ENCODE results near the gene CNTNAP2.

CNTNAP2 gene

GRCh38 chr7:148091882-148092281 lies 1975.3 kb downstream of the CNTNAP2 start (continued):
- no peak for TF ChIP-seq ZBTB26 (tag by site-specific recombination; optimal IDR thresholded peaks at IDR 0.05)

DNA sequence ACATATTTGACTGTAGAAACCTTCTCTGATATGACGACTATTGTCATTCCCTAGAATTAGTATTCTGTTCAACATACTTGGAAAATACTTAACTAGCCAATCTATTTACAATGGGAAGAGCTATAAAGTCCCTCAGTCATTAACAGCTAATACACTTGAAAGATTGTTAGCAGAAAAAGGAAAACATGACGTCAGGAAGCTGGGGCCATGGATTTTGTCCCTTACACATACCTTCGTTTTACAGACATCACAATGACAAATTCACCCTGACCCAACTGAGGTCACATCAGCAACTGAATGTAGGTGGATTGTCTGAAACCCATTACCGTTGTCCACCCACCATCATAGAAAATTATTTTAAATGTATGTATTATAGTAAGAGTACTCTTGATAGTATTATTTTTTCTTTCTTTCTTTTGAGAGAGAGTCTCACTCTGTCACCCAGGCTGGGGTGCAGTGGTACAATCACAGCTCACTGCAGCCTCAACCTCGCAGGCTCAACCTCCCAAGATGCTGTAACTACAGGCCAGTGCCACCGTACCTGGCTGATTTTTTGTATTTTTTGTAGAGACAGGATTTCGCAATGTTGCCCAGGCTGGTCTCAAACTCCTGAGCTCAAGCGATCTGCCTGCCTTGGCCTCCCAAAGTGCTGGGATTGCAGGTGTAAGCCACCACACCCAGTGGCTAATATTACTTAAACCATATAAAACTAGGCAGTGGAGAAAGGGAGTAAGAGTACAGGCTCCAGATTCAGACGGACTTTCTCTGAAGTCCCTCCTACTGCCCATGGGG lies 1977.0 kb downstream of the CNTNAP2 start:
- H3K4me1 ChIP-seq (ENCODE audit: control insufficient read depth, insufficient read depth, low read length): no peaks in the 10 kb centered on the region
- ChIA-PET CTCF (interaction anchor here (0.7 to 1.5 kb wide), 2 partner anchors 149 to 534 kb away, joined by 3 read pairs; no protein-coding TSS in a partner anchor), POLR2A (no interaction called here)
- no peak overlapping the region for H3K4me3 ChIP-seq (ENCODE audit: low read depth, low read length)
- no peaks in the 10 kb centered on the region for H3K36me3 ChIP-seq (ENCODE audit: control insufficient read depth in 2 of 2, insufficient read depth in 1 of 2, low read length in 2 of 2)
- H3K27ac ChIP-seq (ENCODE audit: extremely low read depth, low read depth, low read length): no peak overlapping the region
- TF ChIP-seq SETDB1 (IDR thresholded peaks at IDR 0.05; ENCODE audit: insufficient read length, low read length) (no peak), ZBTB6 (tag by site-specific recombination; IDR thresholded peaks at IDR 0.05) (no peak), ZNF24 (tag by site-specific recombination; IDR thresholded peaks at IDR 0.05) (no peak)
- TF ChIP-seq, protein P1, sequence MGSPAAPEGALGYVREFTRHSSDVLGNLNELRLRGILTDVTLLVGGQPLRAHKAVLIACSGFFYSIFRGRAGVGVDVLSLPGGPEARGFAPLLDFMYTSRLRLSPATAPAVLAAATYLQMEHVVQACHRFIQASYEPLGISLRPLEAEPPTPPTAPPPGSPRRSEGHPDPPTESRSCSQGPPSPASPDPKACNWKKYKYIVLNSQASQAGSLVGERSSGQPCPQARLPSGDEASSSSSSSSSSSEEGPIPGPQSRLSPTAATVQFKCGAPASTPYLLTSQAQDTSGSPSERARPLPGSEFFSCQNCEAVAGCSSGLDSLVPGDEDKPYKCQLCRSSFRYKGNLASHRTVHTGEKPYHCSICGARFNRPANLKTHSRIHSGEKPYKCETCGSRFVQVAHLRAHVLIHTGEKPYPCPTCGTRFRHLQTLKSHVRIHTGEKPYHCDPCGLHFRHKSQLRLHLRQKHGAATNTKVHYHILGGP (tag by site-specific recombination; IDR thresholded peaks at IDR 0.05): no peak
- H3K9me3 ChIP-seq (ENCODE audit: control insufficient read depth, insufficient read depth, low read depth, low read length): no peaks in the 10 kb centered on the region

GRCh38 chr7:148095066-148095465 lies 1978.5 kb downstream of the CNTNAP2 start:
- Histone ChIP-seq H3K27ac (ENCODE audit: extremely low read depth, low read depth, low read length) (no peak overlapping the region), H3K9me3 (ENCODE audit: control insufficient read depth, insufficient read depth, low read depth, low read length) (no peaks in the 10 kb centered on the region), H3K36me3 (ENCODE audit: control insufficient read depth in 2 of 2, insufficient read depth in 1 of 2, low read length in 2 of 2) (no peaks in the 10 kb centered on the region), H3K4me1 (ENCODE audit: control insufficient read depth, insufficient read depth, low read length) (no peaks in the 10 kb centered on the region), H3K4me3 (ENCODE audit: low read depth, low read length) (no peak overlapping the region)
- ChIA-PET POLR2A (no interaction called here), CTCF (interaction anchor here (1.0 kb wide), 1 partner anchor 10 kb away, joined by 4 read pairs; no protein-coding TSS in a partner anchor)
- TF ChIP-seq WT1 (tag by site-specific recombination; IDR thresholded peaks at IDR 0.05) (no peak), TSHZ1 (tag by site-specific recombination; IDR thresholded peaks at IDR 0.05; ENCODE audit: borderline replicate concordance) (no peak), PRDM10 (tag by site-specific recombination; IDR thresholded peaks at IDR 0.05) (no peak), ZNF398 (tag by site-specific recombination; IDR thresholded peaks at IDR 0.05) (no peak), ZNF670 (tag by site-specific recombination; IDR thresholded peaks at IDR 0.05; ENCODE audit: low read depth) (no peak), ZNF768 (tag by site-specific recombination; IDR thresholded peaks at IDR 0.05) (no peak), ZNF776 (tag by site-specific recombination; IDR thresholded peaks at IDR 0.05; ENCODE audit: borderline replicate concordance) (no peak), ZNF202 (tag by site-specific recombination; IDR thresholded peaks at IDR 0.05; ENCODE audit: borderline replicate concordance) (no peak), ZBTB1 (tag by site-specific recombination; IDR thresholded peaks at IDR 0.05) (no peak)
- TF ChIP-seq, protein P2, sequence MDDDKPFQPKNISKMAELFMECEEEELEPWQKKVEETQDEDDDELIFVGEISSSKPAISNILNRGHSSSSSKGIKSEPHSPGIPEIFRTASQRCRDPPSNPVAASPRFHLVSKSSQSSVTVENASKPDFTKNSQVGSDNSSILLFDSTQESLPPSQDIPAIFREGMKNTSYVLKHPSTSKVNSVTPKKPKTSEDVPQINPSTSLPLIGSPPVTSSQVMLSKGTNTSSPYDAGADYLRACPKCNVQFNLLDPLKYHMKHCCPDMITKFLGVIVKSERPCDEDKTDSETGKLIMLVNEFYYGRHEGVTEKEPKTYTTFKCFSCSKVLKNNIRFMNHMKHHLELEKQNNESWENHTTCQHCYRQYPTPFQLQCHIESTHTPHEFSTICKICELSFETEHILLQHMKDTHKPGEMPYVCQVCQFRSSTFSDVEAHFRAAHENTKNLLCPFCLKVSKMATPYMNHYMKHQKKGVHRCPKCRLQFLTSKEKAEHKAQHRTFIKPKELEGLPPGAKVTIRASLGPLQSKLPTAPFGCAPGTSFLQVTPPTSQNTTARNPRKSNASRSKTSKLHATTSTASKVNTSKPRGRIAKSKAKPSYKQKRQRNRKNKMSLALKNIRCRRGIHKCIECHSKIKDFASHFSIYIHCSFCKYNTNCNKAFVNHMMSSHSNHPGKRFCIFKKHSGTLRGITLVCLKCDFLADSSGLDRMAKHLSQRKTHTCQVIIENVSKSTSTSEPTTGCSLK (tag by site-specific recombination; IDR thresholded peaks at IDR 0.05): no peak
